Sigmoid colon (tissue), 4 donors: ENCODE results near the gene KCND3.

Experiments used
- CTCF ChIP-seq, 4 experiments: fragments of 450-650 bp in 3 of 4; fragments of 200-600 bp in 1 of 4; IDR thresholded peaks; one replicate each; pipeline ENCODE4 v1.5.1; 2016 to 2019; ENCODE audit warnings: antibody characterized with exemption in 4 of 4, mild to moderate bottlenecking in 3 of 4, moderate library complexity in 2 of 4
- EP300 ChIP-seq, 4 donors: sonication (generic); formaldehyde crosslinking; IDR thresholded peaks; one replicate each; pipeline ENCODE4 v1.6.1; 2017; ENCODE audit warnings: antibody characterized with exemption in 4 of 4
- POLR2A ChIP-seq, 2 donors: fragments of 450-650 bp; IDR thresholded peaks; one replicate each; pipeline ENCODE4 v1.6.1; 2016; ENCODE audit warnings: antibody characterized with exemption in 2 of 2, mild to moderate bottlenecking in 2 of 2, moderate library complexity in 2 of 2
- POLR2AphosphoS5 ChIP-seq, 4 donors: sonication (generic); formaldehyde crosslinking; IDR thresholded peaks; one replicate each; pipeline ENCODE4 v1.6.1; 2017; ENCODE audit warnings: antibody characterized with exemption in 4 of 4

- TF ChIP-seq CTCF (IDR thresholded peaks at IDR 0.05) (no peak), POLR2A (IDR thresholded peaks at IDR 0.05) (no peak), POLR2AphosphoS5 (IDR thresholded peaks at IDR 0.05) (no peak), EP300 (IDR thresholded peaks at IDR 0.05) (no peak)
These were observed 168.2 kb downstream of the KCND3 start for GRCh38 chr1:111821121-111821745.
